ENCODE results near the gene ZNF175.

GRCh38 chr19:51548891-51549305 is 22.2 kb upstream of the ZNF175 start:
- no peak for TF ChIP-seq CTCF (IDR thresholded peaks at IDR 0.05)
- TF ChIP-seq POLR2AphosphoS5 (IDR thresholded peaks at IDR 0.05) = no peak
- no peak for TF ChIP-seq POLR2A (IDR thresholded peaks at IDR 0.05)
